HEK293 (cell line): Measurements from ENCODE around the gene QSOX1.

ENCODE experiments used
- HOXD13 ChIP-seq: sonication (generic); formaldehyde crosslinking; IDR thresholded peaks from 2 replicates; pipeline ENCODE4 v1.8.0; 2022; ENCODE audit warnings: missing genetic modification reagents, borderline replicate concordance
- KLF16 ChIP-seq: fragments of 450-650 bp; formaldehyde crosslinking; IDR thresholded peaks from 2 replicates; pipeline ENCODE4 v1.5.1; 2017; ENCODE audit warnings: missing biosample characterization, missing genetic modification characterization
- KLF8 ChIP-seq: fragments of 450-650 bp; formaldehyde crosslinking; IDR thresholded peaks from 2 replicates; pipeline ENCODE4 v1.5.1; 2016; ENCODE audit warnings: missing biosample characterization, missing genetic modification characterization
- SP2 ChIP-seq: fragments of 450-650 bp; formaldehyde crosslinking; IDR thresholded peaks from 2 replicates; pipeline ENCODE4 v1.5.1; 2016; ENCODE audit warnings: missing biosample characterization, missing genetic modification characterization
- WT1 ChIP-seq: fragments of 450-650 bp; formaldehyde crosslinking; IDR thresholded peaks from 2 replicates; pipeline ENCODE4 v1.5.1; 2016; ENCODE audit warnings: missing biosample characterization, missing genetic modification characterization
- ZIC2 ChIP-seq: fragments of 450-650 bp; formaldehyde crosslinking; IDR thresholded peaks from 2 replicates; pipeline ENCODE4 v1.5.1; 2016; ENCODE audit warnings: missing biosample characterization, missing genetic modification characterization
- ZNF138 ChIP-seq: fragments of 450-650 bp; formaldehyde crosslinking; IDR thresholded peaks from 2 replicates; pipeline ENCODE4 v1.5.1; 2016; ENCODE audit warnings: missing biosample characterization, missing genetic modification characterization, borderline replicate concordance
- ZNF174 ChIP-seq: fragments of 450-650 bp; formaldehyde crosslinking; IDR thresholded peaks from 2 replicates; pipeline ENCODE4 v1.5.0; 2017; ENCODE audit warnings: missing biosample characterization, mild to moderate bottlenecking, missing genetic modification characterization
- ZNF292 ChIP-seq: fragments of 450-650 bp; formaldehyde crosslinking; IDR thresholded peaks from 2 replicates; pipeline ENCODE4 v1.5.1; 2016; ENCODE audit warnings: low read depth, missing biosample characterization, missing genetic modification characterization, borderline replicate concordance
- ZNF311 ChIP-seq: fragments of 450-650 bp; formaldehyde crosslinking; IDR thresholded peaks from 2 replicates; pipeline ENCODE4 v1.5.1; 2017; ENCODE audit warnings: missing biosample characterization, missing genetic modification characterization, borderline replicate concordance
- ZNF341 ChIP-seq: fragments of 450-650 bp; formaldehyde crosslinking; IDR thresholded peaks from 2 replicates; pipeline ENCODE4; 2016; ENCODE audit warnings: low read depth, missing biosample characterization, missing genetic modification characterization
- ZNF416 ChIP-seq: fragments of 450-650 bp; formaldehyde crosslinking; IDR thresholded peaks from 2 replicates; pipeline ENCODE4 v1.5.1; 2016; ENCODE audit warnings: missing biosample characterization, missing genetic modification characterization
- ZNF558 ChIP-seq: fragments of 450-650 bp; formaldehyde crosslinking; IDR thresholded peaks from 2 replicates; pipeline ENCODE4 v1.5.1; 2016; ENCODE audit warnings: missing biosample characterization, missing genetic modification characterization
- ZNF600 ChIP-seq: fragments of 450-650 bp; formaldehyde crosslinking; IDR thresholded peaks from 2 replicates; pipeline ENCODE4 v1.5.1; 2016; ENCODE audit warnings: missing biosample characterization, missing genetic modification characterization
- ZNF610 ChIP-seq: fragments of 450-650 bp; formaldehyde crosslinking; IDR thresholded peaks from 2 replicates; pipeline ENCODE4 v1.5.1; 2016; ENCODE audit warnings: missing biosample characterization, missing genetic modification characterization, borderline replicate concordance
- ZNF629 ChIP-seq: fragments of 450-650 bp; formaldehyde crosslinking; IDR thresholded peaks from 2 replicates; pipeline ENCODE4 v1.5.1; 2017; ENCODE audit warnings: missing biosample characterization, missing genetic modification characterization
- ZNF658 ChIP-seq: fragments of 450-650 bp; formaldehyde crosslinking; IDR thresholded peaks from 2 replicates; pipeline ENCODE4; 2016; ENCODE audit warnings: missing biosample characterization, missing genetic modification characterization
- ZNF777 ChIP-seq: fragments of 450-650 bp; formaldehyde crosslinking; IDR thresholded peaks from 2 replicates; pipeline ENCODE4 v1.5.1; 2017; ENCODE audit warnings: missing biosample characterization, missing genetic modification characterization, borderline replicate concordance
- ZNF785 ChIP-seq: fragments of 450-650 bp; formaldehyde crosslinking; IDR thresholded peaks from 2 replicates; pipeline ENCODE4 v1.5.1; 2016; ENCODE audit warnings: missing biosample characterization, missing genetic modification characterization
- TF ChIP-seq, protein P1 (sequence below): fragments of 450-650 bp; formaldehyde crosslinking; optimal IDR thresholded peaks from 2 replicates; pipeline ENCODE3; 2016; ENCODE audit warnings: missing biosample characterization, mild to moderate bottlenecking, missing genetic modification characterization
- TF ChIP-seq, protein P2 (sequence below): fragments of 450-650 bp; formaldehyde crosslinking; IDR thresholded peaks from 2 replicates; pipeline ENCODE4 v1.5.1; 2017; ENCODE audit warnings: missing biosample characterization, missing genetic modification characterization
- TF ChIP-seq, protein P3 (sequence below): fragments of 450-650 bp; formaldehyde crosslinking; IDR thresholded peaks from 2 replicates; pipeline ENCODE4 v1.5.1; 2016; ENCODE audit warnings: missing biosample characterization, missing genetic modification characterization
- TF ChIP-seq, protein P4 (sequence below): fragments of 450-650 bp; formaldehyde crosslinking; IDR thresholded peaks from 2 replicates; pipeline ENCODE4 v1.5.1; 2016; ENCODE audit warnings: missing biosample characterization, missing genetic modification characterization
- TF ChIP-seq, protein P5 (sequence below): fragments of 450-650 bp; formaldehyde crosslinking; IDR thresholded peaks from 2 replicates; pipeline ENCODE4 v1.5.1; 2016; ENCODE audit warnings: missing biosample characterization, missing genetic modification characterization, borderline replicate concordance
- TF ChIP-seq, protein P6 (sequence below): fragments of 450-650 bp; formaldehyde crosslinking; IDR thresholded peaks from 2 replicates; pipeline ENCODE4 v1.5.1; 2016; ENCODE audit warnings: missing biosample characterization, missing genetic modification characterization
- TF ChIP-seq, protein P7 (sequence below): sonication (generic); formaldehyde crosslinking; IDR thresholded peaks from 2 replicates; pipeline ENCODE4 v1.8.1; 2022; ENCODE audit warnings: mild to moderate bottlenecking, moderate library complexity, missing genetic modification reagents
- TF ChIP-seq, protein P8 (sequence below): fragments of 450-650 bp; formaldehyde crosslinking; IDR thresholded peaks from 2 replicates; pipeline ENCODE4 v1.5.1; 2016; ENCODE audit warnings: missing biosample characterization, missing genetic modification characterization

QSOX1 gene

DNA sequence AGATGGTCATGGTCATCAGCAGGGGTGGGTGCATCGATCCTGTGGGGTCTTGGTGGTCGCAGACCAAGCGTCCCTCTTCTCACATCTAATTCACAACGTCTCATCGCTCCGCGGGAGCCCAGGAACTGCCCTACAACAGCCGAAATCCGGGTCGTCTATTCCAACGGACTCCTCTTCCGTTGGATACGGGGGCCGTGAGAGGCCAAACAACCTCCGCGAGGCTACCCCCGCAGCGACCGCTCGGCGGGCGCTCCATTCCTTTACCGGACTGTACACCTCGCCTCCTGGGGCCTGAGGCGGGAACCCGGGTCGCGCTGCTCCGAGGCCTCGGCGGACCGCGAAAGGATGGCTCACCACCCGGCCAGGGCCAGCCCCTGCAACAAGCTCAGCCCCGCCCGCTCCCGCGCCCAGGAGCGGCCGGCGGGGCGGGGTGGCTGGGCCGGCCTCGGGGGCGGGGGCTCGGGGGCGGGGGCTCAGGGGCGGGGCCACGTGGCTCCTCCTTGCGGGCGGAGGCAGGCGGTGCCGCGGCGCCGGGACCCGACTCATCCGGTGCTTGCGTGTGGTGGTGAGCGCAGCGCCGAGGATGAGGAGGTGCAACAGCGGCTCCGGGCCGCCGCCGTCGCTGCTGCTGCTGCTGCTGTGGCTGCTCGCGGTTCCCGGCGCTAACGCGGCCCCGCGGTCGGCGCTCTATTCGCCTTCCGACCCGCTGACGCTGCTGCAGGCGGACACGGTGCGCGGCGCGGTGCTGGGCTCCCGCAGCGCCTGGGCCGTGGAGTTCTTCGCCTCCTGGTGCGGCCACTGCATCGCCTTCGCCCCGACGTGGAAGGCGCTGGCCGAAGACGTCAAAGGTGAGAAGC lies at the start of gene QSOX1 (continued):
- TF ChIP-seq, protein P1, sequence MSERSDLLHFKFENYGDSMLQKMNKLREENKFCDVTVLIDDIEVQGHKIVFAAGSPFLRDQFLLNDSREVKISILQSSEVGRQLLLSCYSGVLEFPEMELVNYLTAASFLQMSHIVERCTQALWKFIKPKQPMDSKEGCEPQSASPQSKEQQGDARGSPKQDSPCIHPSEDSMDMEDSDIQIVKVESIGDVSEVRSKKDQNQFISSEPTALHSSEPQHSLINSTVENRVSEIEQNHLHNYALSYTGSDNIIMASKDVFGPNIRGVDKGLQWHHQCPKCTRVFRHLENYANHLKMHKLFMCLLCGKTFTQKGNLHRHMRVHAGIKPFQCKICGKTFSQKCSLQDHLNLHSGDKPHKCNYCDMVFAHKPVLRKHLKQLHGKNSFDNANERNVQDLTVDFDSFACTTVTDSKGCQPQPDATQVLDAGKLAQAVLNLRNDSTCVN (tag by site-specific recombination), result peak; percentile 87
- TF ChIP-seq HOXD13 (CRISPR knock-in tag) (no peak), KLF16 (tag by site-specific recombination) (peak; percentile 45; the same call in 1 of the 2 replicates), ZNF785 (tag by site-specific recombination) (no peak), ZNF658 (tag by site-specific recombination) (no peak), WT1 (tag by site-specific recombination) (peak; percentile 19; the same call in 1 of the 2 replicates), ZNF777 (tag by site-specific recombination) (0 out of 2 replicates have a peak, but pooled peaks have one; percentile 44), ZNF341 (peak; percentile 86), ZNF292 (tag by site-specific recombination) (no peak), ZNF558 (tag by site-specific recombination) (no peak), ZNF138 (tag by site-specific recombination) (no peak), ZIC2 (peak; percentile 40), ZNF174 (tag by site-specific recombination) (no peak), ZNF600 (no peak; the same call in none of the 2 replicates), ZNF610 (tag by site-specific recombination) (peak; percentile 67; the same call in 1 of the 2 replicates), ZNF311 (tag by site-specific recombination) (no peak), ZNF629 (tag by site-specific recombination) (no peak), SP2 (tag by site-specific recombination) (peak; percentile 42; the same call in 1 of the 2 replicates), KLF8 (peak; percentile 75; the same call in 1 of the 2 replicates), ZNF416 (tag by site-specific recombination) (no peak)
- TF ChIP-seq, protein P2, sequence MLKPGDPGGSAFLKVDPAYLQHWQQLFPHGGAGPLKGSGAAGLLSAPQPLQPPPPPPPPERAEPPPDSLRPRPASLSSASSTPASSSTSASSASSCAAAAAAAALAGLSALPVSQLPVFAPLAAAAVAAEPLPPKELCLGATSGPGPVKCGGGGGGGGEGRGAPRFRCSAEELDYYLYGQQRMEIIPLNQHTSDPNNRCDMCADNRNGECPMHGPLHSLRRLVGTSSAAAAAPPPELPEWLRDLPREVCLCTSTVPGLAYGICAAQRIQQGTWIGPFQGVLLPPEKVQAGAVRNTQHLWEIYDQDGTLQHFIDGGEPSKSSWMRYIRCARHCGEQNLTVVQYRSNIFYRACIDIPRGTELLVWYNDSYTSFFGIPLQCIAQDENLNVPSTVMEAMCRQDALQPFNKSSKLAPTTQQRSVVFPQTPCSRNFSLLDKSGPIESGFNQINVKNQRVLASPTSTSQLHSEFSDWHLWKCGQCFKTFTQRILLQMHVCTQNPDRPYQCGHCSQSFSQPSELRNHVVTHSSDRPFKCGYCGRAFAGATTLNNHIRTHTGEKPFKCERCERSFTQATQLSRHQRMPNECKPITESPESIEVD (tag by site-specific recombination), result no peak
- TF ChIP-seq, protein P3, sequence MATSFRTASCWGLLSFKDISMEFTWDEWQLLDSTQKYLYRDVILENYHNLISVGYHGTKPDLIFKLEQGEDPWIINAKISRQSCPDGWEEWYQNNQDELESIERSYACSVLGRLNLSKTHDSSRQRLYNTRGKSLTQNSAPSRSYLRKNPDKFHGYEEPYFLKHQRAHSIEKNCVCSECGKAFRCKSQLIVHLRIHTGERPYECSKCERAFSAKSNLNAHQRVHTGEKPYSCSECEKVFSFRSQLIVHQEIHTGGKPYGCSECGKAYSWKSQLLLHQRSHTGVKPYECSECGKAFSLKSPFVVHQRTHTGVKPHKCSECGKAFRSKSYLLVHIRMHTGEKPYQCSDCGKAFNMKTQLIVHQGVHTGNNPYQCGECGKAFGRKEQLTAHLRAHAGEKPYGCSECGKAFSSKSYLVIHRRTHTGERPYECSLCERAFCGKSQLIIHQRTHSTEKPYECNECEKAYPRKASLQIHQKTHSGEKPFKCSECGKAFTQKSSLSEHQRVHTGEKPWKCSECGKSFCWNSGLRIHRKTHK (tag by site-specific recombination), result no peak
- TF ChIP-seq, protein P4, sequence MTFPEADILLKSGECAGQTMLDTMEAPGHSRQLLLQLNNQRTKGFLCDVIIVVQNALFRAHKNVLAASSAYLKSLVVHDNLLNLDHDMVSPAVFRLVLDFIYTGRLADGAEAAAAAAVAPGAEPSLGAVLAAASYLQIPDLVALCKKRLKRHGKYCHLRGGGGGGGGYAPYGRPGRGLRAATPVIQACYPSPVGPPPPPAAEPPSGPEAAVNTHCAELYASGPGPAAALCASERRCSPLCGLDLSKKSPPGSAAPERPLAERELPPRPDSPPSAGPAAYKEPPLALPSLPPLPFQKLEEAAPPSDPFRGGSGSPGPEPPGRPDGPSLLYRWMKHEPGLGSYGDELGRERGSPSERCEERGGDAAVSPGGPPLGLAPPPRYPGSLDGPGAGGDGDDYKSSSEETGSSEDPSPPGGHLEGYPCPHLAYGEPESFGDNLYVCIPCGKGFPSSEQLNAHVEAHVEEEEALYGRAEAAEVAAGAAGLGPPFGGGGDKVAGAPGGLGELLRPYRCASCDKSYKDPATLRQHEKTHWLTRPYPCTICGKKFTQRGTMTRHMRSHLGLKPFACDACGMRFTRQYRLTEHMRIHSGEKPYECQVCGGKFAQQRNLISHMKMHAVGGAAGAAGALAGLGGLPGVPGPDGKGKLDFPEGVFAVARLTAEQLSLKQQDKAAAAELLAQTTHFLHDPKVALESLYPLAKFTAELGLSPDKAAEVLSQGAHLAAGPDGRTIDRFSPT (tag by site-specific recombination), result no peak
- TF ChIP-seq, protein P5, sequence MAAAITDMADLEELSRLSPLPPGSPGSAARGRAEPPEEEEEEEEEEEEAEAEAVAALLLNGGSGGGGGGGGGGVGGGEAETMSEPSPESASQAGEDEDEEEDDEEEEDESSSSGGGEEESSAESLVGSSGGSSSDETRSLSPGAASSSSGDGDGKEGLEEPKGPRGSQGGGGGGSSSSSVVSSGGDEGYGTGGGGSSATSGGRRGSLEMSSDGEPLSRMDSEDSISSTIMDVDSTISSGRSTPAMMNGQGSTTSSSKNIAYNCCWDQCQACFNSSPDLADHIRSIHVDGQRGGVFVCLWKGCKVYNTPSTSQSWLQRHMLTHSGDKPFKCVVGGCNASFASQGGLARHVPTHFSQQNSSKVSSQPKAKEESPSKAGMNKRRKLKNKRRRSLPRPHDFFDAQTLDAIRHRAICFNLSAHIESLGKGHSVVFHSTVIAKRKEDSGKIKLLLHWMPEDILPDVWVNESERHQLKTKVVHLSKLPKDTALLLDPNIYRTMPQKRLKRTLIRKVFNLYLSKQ (tag by site-specific recombination), result no peak
- TF ChIP-seq, protein P6, sequence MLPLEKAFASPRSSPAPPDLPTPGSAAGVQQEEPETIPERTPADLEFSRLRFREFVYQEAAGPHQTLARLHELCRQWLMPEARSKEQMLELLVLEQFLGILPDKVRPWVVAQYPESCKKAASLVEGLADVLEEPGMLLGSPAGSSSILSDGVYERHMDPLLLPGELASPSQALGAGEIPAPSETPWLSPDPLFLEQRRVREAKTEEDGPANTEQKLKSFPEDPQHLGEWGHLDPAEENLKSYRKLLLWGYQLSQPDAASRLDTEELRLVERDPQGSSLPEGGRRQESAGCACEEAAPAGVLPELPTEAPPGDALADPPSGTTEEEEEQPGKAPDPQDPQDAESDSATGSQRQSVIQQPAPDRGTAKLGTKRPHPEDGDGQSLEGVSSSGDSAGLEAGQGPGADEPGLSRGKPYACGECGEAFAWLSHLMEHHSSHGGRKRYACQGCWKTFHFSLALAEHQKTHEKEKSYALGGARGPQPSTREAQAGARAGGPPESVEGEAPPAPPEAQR (tag by site-specific recombination), result no peak
- TF ChIP-seq, protein P7, sequence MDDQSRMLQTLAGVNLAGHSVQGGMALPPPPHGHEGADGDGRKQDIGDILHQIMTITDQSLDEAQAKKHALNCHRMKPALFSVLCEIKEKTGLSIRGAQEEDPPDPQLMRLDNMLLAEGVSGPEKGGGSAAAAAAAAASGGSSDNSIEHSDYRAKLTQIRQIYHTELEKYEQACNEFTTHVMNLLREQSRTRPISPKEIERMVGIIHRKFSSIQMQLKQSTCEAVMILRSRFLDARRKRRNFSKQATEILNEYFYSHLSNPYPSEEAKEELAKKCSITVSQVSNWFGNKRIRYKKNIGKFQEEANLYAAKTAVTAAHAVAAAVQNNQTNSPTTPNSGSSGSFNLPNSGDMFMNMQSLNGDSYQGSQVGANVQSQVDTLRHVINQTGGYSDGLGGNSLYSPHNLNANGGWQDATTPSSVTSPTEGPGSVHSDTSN, result peak; percentile 80
- TF ChIP-seq, protein P8, sequence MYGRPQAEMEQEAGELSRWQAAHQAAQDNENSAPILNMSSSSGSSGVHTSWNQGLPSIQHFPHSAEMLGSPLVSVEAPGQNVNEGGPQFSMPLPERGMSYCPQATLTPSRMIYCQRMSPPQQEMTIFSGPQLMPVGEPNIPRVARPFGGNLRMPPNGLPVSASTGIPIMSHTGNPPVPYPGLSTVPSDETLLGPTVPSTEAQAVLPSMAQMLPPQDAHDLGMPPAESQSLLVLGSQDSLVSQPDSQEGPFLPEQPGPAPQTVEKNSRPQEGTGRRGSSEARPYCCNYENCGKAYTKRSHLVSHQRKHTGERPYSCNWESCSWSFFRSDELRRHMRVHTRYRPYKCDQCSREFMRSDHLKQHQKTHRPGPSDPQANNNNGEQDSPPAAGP (tag by site-specific recombination), result no peak
